ENCODE data around the gene MT1F.

GRCh38 chr16:56620339-56620897 is 37.3 kb upstream of the MT1F start:
- TF ChIP-seq CTCF (IDR thresholded peaks at IDR 0.05 in 2 of 3, conservative IDR thresholded peaks at IDR 0.05 in 1 of 3; ENCODE audit: control insufficient read depth in 2 of 3, extremely low read depth in 1 of 3, insufficient read depth in 1 of 3, low read depth in 3 of 3, low read length in 3 of 3) (no peak), ZNF274 (IDR thresholded peaks at IDR 0.05; ENCODE audit: insufficient read depth, insufficient read length) (no peak), CEBPB (IDR thresholded peaks at IDR 0.05; ENCODE audit: borderline replicate concordance in 1 of 2, low read depth in 2 of 2, low read length in 2 of 2) (no peak), FOS (IDR thresholded peaks at IDR 0.05; ENCODE audit: borderline replicate concordance, extremely low read depth, insufficient read length) (no peak), MAX (IDR thresholded peaks at IDR 0.05; ENCODE audit: low read depth, low read length) (no peak), EP300 (IDR thresholded peaks at IDR 0.05; ENCODE audit: borderline replicate concordance in 1 of 2, control insufficient read depth in 1 of 2, low read depth in 2 of 2, low read length in 2 of 2) (no peak), EZH2 (IDR thresholded peaks at IDR 0.05; ENCODE audit: borderline replicate concordance, control insufficient read depth, low read depth, low read length) (no peak), GATAD2B (conservative IDR thresholded peaks at IDR 0.05; ENCODE audit: low read depth) (no peak), HCFC1 (IDR thresholded peaks at IDR 0.05; ENCODE audit: low read length) (no peak), PBX3 (IDR thresholded peaks at IDR 0.05; ENCODE audit: insufficient replicate concordance, low read depth, low read length) (no peak), SUPT20H (IDR thresholded peaks at IDR 0.05; ENCODE audit: borderline replicate concordance, control insufficient read depth, low read depth, low read length) (no peak)
- TF ChIP-seq, protein P1, sequence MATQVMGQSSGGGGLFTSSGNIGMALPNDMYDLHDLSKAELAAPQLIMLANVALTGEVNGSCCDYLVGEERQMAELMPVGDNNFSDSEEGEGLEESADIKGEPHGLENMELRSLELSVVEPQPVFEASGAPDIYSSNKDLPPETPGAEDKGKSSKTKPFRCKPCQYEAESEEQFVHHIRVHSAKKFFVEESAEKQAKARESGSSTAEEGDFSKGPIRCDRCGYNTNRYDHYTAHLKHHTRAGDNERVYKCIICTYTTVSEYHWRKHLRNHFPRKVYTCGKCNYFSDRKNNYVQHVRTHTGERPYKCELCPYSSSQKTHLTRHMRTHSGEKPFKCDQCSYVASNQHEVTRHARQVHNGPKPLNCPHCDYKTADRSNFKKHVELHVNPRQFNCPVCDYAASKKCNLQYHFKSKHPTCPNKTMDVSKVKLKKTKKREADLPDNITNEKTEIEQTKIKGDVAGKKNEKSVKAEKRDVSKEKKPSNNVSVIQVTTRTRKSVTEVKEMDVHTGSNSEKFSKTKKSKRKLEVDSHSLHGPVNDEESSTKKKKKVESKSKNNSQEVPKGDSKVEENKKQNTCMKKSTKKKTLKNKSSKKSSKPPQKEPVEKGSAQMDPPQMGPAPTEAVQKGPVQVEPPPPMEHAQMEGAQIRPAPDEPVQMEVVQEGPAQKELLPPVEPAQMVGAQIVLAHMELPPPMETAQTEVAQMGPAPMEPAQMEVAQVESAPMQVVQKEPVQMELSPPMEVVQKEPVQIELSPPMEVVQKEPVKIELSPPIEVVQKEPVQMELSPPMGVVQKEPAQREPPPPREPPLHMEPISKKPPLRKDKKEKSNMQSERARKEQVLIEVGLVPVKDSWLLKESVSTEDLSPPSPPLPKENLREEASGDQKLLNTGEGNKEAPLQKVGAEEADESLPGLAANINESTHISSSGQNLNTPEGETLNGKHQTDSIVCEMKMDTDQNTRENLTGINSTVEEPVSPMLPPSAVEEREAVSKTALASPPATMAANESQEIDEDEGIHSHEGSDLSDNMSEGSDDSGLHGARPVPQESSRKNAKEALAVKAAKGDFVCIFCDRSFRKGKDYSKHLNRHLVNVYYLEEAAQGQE (IDR thresholded peaks at IDR 0.05; ENCODE audit: low read depth, low read length), result no peak
- TF ChIP-seq, protein P2, sequence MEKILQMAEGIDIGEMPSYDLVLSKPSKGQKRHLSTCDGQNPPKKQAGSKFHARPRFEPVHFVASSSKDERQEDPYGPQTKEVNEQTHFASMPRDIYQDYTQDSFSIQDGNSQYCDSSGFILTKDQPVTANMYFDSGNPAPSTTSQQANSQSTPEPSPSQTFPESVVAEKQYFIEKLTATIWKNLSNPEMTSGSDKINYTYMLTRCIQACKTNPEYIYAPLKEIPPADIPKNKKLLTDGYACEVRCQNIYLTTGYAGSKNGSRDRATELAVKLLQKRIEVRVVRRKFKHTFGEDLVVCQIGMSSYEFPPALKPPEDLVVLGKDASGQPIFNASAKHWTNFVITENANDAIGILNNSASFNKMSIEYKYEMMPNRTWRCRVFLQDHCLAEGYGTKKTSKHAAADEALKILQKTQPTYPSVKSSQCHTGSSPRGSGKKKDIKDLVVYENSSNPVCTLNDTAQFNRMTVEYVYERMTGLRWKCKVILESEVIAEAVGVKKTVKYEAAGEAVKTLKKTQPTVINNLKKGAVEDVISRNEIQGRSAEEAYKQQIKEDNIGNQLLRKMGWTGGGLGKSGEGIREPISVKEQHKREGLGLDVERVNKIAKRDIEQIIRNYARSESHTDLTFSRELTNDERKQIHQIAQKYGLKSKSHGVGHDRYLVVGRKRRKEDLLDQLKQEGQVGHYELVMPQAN (conservative IDR thresholded peaks at IDR 0.05), result no peak
- TF ChIP-seq, protein P3, sequence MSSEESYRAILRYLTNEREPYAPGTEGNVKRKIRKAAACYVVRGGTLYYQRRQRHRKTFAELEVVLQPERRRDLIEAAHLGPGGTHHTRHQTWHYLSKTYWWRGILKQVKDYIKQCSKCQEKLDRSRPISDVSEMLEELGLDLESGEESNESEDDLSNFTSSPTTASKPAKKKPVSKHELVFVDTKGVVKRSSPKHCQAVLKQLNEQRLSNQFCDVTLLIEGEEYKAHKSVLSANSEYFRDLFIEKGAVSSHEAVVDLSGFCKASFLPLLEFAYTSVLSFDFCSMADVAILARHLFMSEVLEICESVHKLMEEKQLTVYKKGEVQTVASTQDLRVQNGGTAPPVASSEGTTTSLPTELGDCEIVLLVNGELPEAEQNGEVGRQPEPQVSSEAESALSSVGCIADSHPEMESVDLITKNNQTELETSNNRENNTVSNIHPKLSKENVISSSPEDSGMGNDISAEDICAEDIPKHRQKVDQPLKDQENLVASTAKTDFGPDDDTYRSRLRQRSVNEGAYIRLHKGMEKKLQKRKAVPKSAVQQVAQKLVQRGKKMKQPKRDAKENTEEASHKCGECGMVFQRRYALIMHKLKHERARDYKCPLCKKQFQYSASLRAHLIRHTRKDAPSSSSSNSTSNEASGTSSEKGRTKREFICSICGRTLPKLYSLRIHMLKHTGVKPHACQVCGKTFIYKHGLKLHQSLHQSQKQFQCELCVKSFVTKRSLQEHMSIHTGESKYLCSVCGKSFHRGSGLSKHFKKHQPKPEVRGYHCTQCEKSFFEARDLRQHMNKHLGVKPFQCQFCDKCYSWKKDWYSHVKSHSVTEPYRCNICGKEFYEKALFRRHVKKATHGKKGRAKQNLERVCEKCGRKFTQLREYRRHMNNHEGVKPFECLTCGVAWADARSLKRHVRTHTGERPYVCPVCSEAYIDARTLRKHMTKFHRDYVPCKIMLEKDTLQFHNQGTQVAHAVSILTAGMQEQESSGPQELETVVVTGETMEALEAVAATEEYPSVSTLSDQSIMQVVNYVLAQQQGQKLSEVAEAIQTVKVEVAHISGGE (CRISPR knock-in tag; IDR thresholded peaks at IDR 0.05), result no peak

All from GM12878 (cell line).